OCI-LY1 (cell line): ENCODE data around the gene EPB41L1.

Experiments used
- H2AFZ ChIP-seq: fragments of 200-600 bp; sonication (generic), shearing (Covaris generic); 2 replicates; pipeline ENCODE4 v1.6.0; 2014; ENCODE audit warnings: antibody characterized with exemption, mild to moderate bottlenecking, low read length
- H3F3A ChIP-seq: fragments of 200-600 bp; sonication (generic), shearing (Covaris generic); 2 replicates; pipeline ENCODE4 v1.6.0; 2014; ENCODE audit warnings: mild to moderate bottlenecking, antibody characterized with exemption, low read length, moderate library complexity; ENCODE audit not compliant: insufficient read depth
- H3K27ac ChIP-seq: fragments of 200-600 bp; sonication (generic); 2 replicates; pipeline ENCODE4 v1.5.1; 2014; ENCODE audit warnings: low read length, mixed run types, mild to moderate bottlenecking, low read depth; ENCODE audit not compliant: poor library complexity, severe bottlenecking
- H3K27me3 ChIP-seq: fragments of 200-600 bp; sonication (generic); 2 replicates; pipeline ENCODE4 v1.6.0; 2014; ENCODE audit warnings: antibody characterized with exemption, mild to moderate bottlenecking, low read length, moderate library complexity; ENCODE audit not compliant: insufficient read depth
- H3K36me3 ChIP-seq: fragments of 200-600 bp; sonication (generic); 2 replicates; pipeline ENCODE4 v1.6.1; 2014; ENCODE audit warnings: mild to moderate bottlenecking, antibody characterized with exemption, low read length, moderate library complexity, mixed read lengths; ENCODE audit not compliant: insufficient read depth
- H3K4me1 ChIP-seq: fragments of 200-600 bp; sonication (generic); 2 replicates; pipeline ENCODE4 v1.5.1; 2014; ENCODE audit warnings: mild to moderate bottlenecking, low read length, moderate library complexity; ENCODE audit not compliant: insufficient read depth, severe bottlenecking
- H3K4me2 ChIP-seq: fragments of 200-600 bp; sonication (generic), shearing (Covaris generic); 2 replicates; pipeline ENCODE4 v1.6.1; 2014; ENCODE audit warnings: low read length
- H3K4me3 ChIP-seq: fragments of 200-600 bp; sonication (generic); 2 replicates; pipeline ENCODE4 v1.5.1; 2014; ENCODE audit warnings: low read length, low read depth, mild to moderate bottlenecking, mixed read lengths; ENCODE audit not compliant: poor library complexity, severe bottlenecking
- H3K79me2 ChIP-seq: fragments of 200-600 bp; shearing (Covaris generic); 2 replicates; pipeline ENCODE4 v1.6.1; 2016; ENCODE audit warnings: mixed run types, low read length, mixed read lengths; ENCODE audit not compliant: insufficient read depth
- H3K9ac ChIP-seq: fragments of 200-600 bp; sonication (generic), shearing (Covaris generic); 2 replicates; pipeline ENCODE4 v1.6.1; 2014; ENCODE audit warnings: mild to moderate bottlenecking, low read length, mixed read lengths
- H3K9me2 ChIP-seq: fragments of 200-600 bp; sonication (generic), shearing (Covaris generic); 2 replicates; pipeline ENCODE4 v1.6.1; 2014; ENCODE audit warnings: low read depth, mild to moderate bottlenecking, low read length, mixed read lengths
- H3K9me3 ChIP-seq: fragments of 200-600 bp; shearing (Covaris generic); 2 replicates; pipeline ENCODE4 v1.6.1; 2014; ENCODE audit warnings: low read length, mixed read lengths
- H4K20me1 ChIP-seq: fragments of 200-600 bp; sonication (generic), shearing (Covaris generic); 2 replicates; pipeline ENCODE4 v1.6.0; 2016; ENCODE audit warnings: mild to moderate bottlenecking, low read length; ENCODE audit not compliant: insufficient read depth
- CTCF ChIP-seq: fragments of 200-600 bp; sonication (generic), shearing (Covaris generic); IDR thresholded peaks from 2 replicates; pipeline ENCODE4 v1.5.1; 2017; ENCODE audit warnings: mild to moderate bottlenecking, antibody characterized with exemption, low read length, moderate library complexity, mixed read lengths
- EZH2 ChIP-seq: fragments of 200-600 bp; sonication (generic), shearing (Covaris generic); IDR thresholded peaks from 2 replicates; pipeline ENCODE4 v1.8.0; 2017; ENCODE audit warnings: borderline replicate concordance, mixed run types, mild to moderate bottlenecking, antibody characterized with exemption, low read length, moderate library complexity, mixed read lengths

EPB41L1 gene

GRCh38 chr20:36269507-36269906, 115.0 kb downstream of the EPB41L1 start:
- Histone ChIP-seq H3K9ac (no peak overlapping the region), H3F3A (no peaks in the 10 kb centered on the region), H3K4me3 (no peak overlapping the region), H3K27me3 (peaks cover 6% of the 10 kb centered on the region; the same call in 1 of the 2 replicates), H3K27ac (no peak overlapping the region), H3K9me3 (no peaks in the 10 kb centered on the region), H3K4me1 (no peaks in the 10 kb centered on the region), H4K20me1 (no peaks in the 10 kb centered on the region), H3K36me3 (no peaks in the 10 kb centered on the region), H3K79me2 (no peaks in the 10 kb centered on the region), H2AFZ (no peak overlapping the region), H3K4me2 (no peak overlapping the region), H3K9me2 (no peaks in the 10 kb centered on the region)
- TF ChIP-seq EZH2 (no peak), CTCF (no peak)

- Histone ChIP-seq H3K27me3 (peaks cover 6% of the 10 kb centered on the region; the same call in 1 of the 2 replicates), H4K20me1 (no peaks in the 10 kb centered on the region), H3K4me2 (no peak overlapping the region), H2AFZ (no peak overlapping the region), H3K9me2 (no peaks in the 10 kb centered on the region), H3K36me3 (no peaks in the 10 kb centered on the region), H3K9me3 (no peaks in the 10 kb centered on the region), H3K79me2 (no peaks in the 10 kb centered on the region), H3K4me3 (no peak overlapping the region), H3K27ac (no peak overlapping the region), H3F3A (no peaks in the 10 kb centered on the region), H3K4me1 (no peaks in the 10 kb centered on the region), H3K9ac (no peak overlapping the region)
- no peak for TF ChIP-seq CTCF
Measured at GRCh38 chr20:36270744-36271638, 116.5 kb downstream of the EPB41L1 start.

GRCh38 chr20:36271639-36272546, 117.4 kb downstream of the EPB41L1 start:
- no peaks in the 10 kb centered on the region for H3K36me3 ChIP-seq
- no peaks in the 10 kb centered on the region for H3K4me1 ChIP-seq
- H3K4me2 ChIP-seq, result no peak overlapping the region
- H3K9me3 ChIP-seq, result no peaks in the 10 kb centered on the region
- H3K9me2 ChIP-seq, result no peaks in the 10 kb centered on the region
- H3K79me2 ChIP-seq, result no peaks in the 10 kb centered on the region
- H3F3A ChIP-seq, result no peaks in the 10 kb centered on the region
- H2AFZ ChIP-seq, result no peak overlapping the region
- H4K20me1 ChIP-seq, result no peaks in the 10 kb centered on the region
- no peak overlapping the region for H3K4me3 ChIP-seq
- no peak overlapping the region for H3K27ac ChIP-seq
- H3K27me3 ChIP-seq, result peaks cover 5% of the 10 kb centered on the region; the same call in 1 of the 2 replicates
- no peak overlapping the region for H3K9ac ChIP-seq
- no peak for TF ChIP-seq CTCF
- no peak for TF ChIP-seq EZH2
